K562 (cell line): ENCODE data around the gene SIRT7. TPM values are rescaled to one million over a fixed set of nuclear protein-coding genes. Genes with fewer than 3 reads are reported as not detected.
A peak's percentile ranks its signal among the peaks of the same experiment; 100 is the strongest.

Experiments used
- CSDE1 ChIP-seq, 2 experiments: fragments of 450-650 bp; IDR thresholded peaks; 2 replicates each; pipeline ENCODE4 v1.6.1; 2016; ENCODE audit warnings: mild to moderate bottlenecking in 1 of 2
- ERF ChIP-seq: fragments of 450-650 bp; formaldehyde crosslinking; IDR thresholded peaks from 2 replicates; pipeline ENCODE4 v1.4.0; 2020; ENCODE audit warnings: mild to moderate bottlenecking, mixed read lengths
- HDAC3 ChIP-seq: fragments of 450-650 bp; IDR thresholded peaks from 2 replicates; pipeline ENCODE4 v1.6.1; 2018; ENCODE audit warnings: borderline replicate concordance, mild to moderate bottlenecking, moderate library complexity; ENCODE audit not compliant: partially characterized antibody
- NBN ChIP-seq: fragments of 450-650 bp; IDR thresholded peaks from 2 replicates; pipeline ENCODE4 v1.6.1; 2016; ENCODE audit warnings: low read depth, mild to moderate bottlenecking
- NFATC3 ChIP-seq: fragments of 450-650 bp; IDR thresholded peaks from 2 replicates; pipeline ENCODE4 v1.6.1; 2017; ENCODE audit warnings: mild to moderate bottlenecking
- RFX5 ChIP-seq: IDR thresholded peaks from 2 replicates; pipeline ENCODE4 v1.6.1; 2011; ENCODE audit warnings: low read depth, mild to moderate bottlenecking, improper control_type of control experiment, low read length
- ZBTB9 ChIP-seq: fragments of 450-650 bp; formaldehyde crosslinking; IDR thresholded peaks from 2 replicates; pipeline ENCODE4 v1.4.0; 2020; ENCODE audit warnings: mild to moderate bottlenecking, moderate library complexity
- ZFP1 ChIP-seq: fragments of 450-650 bp; formaldehyde crosslinking; IDR thresholded peaks from 2 replicates; pipeline ENCODE4 v1.4.0; 2020; ENCODE audit warnings: mild to moderate bottlenecking, mixed read lengths
- ZHX1 ChIP-seq: fragments of 150-350 bp; conservative IDR thresholded peaks from 2 replicates; pipeline ENCODE4 v1.6.1; 2014; ENCODE audit warnings: low read length
- ZNF232 ChIP-seq: sonication (generic); formaldehyde crosslinking; IDR thresholded peaks from 2 replicates; pipeline ENCODE4 v1.8.0; 2022; ENCODE audit warnings: mild to moderate bottlenecking, missing genetic modification reagents
- polyA plus RNA-seq, 8 experiments: library from polyadenylated mRNA; depleted of rRNA in 4 of 8; stranded (reverse) in 5 of 8; unstranded in 3 of 8; fragments of >200 nt; fragmentation: Nextera tagmentation in 2 of 8; fragmentation: Illumina TruSeq in 1 of 8; extraction: Ambion mirVana in 2 of 8; extraction: Trizol in 1 of 8; gene quantifications; 2 replicates each; pipeline versions ENCODE4 v1.2.1 to v1.2.3, GENCODE V29; 2011 to 2014; ENCODE audit warnings: inconsistent platforms in 1 of 8, missing spikeins in 1 of 8
- total RNA-seq, 7 experiments: library from RNA; depleted of rRNA in 6 of 7; stranded (reverse); fragments of >200 nt in 6 of 7; fragmentation: Illumina TruSeq in 2 of 7; extraction: Trizol in 2 of 7; gene quantifications; 2 replicates each; pipeline versions ENCODE4 v1.2.1 to v1.2.3, GENCODE V29; 2011 to 2021; ENCODE audit warnings: low replicate concordance in 1 of 7
- TF ChIP-seq, protein P1 (sequence below), 2 experiments: fragments of 450-650 bp; IDR thresholded peaks; 2 replicates each; pipeline ENCODE4 v1.6.1; 2016; ENCODE audit warnings: mild to moderate bottlenecking in 2 of 2, borderline replicate concordance in 1 of 2, low read depth in 1 of 2, moderate library complexity in 1 of 2
- TF ChIP-seq, protein P2 (sequence below): fragments of 450-650 bp; IDR thresholded peaks from 2 replicates; pipeline ENCODE4 v1.7.0; 2016; ENCODE audit warnings: borderline replicate concordance

SIRT7 gene
- total and polyA plus RNA-seq, 9 of the 15 experiments (the other 6 are each of a cell fraction or from before 2014, with no cell fraction given), result 1.6 to 54.8 (median 20.3) TPM

DNA sequence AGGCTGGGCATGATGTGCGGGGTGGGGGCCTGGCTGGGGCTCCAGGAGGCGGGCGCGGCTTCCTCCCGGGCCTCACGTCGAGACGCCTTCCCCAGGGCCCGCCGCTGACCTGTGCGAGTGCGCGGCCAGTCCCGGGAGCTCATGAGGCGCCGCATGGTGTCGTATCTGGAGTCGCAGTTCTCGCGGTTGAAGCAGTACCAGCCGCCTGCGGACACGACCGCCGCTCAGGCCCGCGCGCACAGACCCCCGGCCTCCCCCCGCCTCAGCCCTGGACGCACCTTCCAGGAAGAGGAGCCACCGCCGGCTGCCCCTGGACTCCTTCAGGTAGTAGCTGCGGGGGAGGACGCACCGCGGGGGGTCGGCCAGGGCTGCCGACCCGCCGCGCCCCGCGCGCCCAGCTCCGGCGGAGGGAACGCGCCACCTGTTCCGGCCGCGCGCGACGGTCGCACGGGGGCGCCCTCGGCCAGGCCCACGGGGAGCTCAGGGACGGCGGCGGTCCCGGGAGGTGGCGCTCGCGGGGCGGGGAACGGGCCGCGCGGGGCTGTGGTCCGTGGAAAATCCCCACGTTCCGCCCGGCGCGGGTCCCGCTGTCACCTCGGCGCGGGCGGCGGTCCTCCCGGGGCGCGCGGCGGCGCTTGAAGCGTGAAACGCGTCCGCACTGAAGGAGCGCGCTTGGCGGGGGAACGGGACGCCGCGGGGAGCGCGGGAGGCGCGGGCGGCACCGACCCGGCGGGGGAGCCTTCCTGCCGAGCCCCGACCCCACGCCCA lies 41.6 kb upstream of the SIRT7 start (continued):
- TF ChIP-seq, protein P1, sequence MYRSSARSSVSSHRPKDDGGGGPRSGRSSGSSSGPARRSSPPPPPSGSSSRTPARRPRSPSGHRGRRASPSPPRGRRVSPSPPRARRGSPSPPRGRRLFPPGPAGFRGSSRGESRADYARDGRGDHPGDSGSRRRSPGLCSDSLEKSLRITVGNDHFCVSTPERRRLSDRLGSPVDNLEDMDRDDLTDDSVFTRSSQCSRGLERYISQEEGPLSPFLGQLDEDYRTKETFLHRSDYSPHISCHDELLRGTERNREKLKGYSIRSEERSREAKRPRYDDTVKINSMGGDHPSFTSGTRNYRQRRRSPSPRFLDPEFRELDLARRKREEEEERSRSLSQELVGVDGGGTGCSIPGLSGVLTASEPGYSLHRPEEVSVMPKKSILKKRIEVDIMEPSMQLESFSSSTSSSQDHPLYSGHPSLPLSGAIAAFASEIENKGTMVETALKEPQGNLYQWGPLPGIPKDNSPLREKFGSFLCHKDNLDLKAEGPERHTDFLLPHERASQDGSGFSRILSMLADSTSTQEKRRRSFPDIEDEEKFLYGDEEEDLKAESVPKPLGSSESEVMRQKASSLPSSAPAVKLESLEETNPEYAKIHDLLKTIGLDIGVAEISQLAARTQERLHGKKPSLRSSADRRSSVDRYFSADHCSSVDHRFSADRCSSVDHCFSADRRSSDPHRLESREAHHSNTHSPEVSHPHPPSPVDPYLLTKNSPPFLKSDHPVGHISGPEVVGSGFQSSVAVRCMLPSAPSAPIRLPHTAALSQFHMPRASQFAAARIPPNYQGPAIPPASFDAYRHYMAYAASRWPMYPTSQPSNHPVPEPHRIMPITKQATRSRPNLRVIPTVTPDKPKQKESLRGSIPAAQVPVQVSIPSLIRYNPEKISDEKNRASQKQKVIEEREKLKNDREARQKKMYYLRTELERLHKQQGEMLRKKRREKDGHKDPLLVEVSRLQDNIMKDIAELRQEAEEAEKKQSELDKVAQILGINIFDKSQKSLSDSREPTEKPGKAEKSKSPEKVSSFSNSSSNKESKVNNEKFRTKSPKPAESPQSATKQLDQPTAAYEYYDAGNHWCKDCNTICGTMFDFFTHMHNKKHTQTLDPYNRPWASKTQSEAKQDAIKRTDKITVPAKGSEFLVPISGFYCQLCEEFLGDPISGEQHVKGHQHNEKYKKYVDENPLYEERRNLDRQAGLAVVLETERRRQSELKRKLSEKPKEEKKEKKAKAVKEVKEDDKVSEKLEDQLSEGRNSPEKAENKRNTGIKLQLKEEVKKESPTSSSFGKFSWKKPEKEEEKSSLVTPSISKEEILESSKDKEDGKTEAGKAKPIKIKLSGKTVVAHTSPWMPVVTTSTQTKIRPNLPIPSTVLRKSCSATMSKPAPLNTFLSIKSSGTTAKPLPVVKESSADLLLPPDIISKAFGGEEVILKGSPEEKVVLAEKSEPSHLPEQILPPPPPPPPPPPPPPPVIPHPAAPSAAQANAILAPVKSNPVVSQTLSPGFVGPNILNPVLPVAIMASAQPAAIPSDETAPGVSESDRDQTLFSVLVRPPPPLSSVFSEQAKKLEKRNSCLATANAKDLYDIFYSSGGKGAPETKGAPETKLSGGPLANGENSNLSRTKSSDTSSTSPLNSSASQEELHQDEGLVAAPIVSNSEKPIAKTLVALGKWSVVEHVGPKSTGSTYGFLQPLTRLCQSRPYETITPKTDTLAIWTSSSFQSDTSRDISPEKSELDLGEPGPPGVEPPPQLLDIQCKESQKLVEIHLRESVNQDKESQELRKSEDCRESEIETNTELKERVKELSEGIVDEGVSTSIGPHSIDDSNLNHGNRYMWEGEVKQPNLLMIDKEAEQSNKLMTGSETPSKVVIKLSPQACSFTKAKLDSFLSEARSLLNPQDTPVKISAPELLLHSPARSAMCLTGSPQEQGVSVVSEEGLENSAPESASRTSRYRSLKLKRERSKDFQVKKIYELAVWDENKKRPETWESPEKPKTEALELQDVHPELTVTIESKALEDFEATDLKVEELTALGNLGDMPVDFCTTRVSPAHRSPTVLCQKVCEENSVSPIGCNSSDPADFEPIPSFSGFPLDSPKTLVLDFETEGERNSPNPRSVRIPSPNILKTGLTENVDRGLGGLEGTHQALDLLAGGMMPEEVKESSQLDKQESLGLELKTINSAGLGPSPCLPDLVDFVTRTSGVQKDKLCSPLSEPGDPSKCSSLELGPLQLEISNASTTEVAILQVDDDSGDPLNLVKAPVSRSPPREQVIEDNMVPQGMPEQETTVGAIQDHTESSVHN (IDR thresholded peaks at IDR 0.05; ENCODE audit: borderline replicate concordance in 1 of 2, low read depth in 1 of 2), result no peak
- TF ChIP-seq ZFP1 (CRISPR knock-in tag), result no peak
- TF ChIP-seq ZNF232 (CRISPR knock-in tag), result no peak
- TF ChIP-seq ERF (CRISPR knock-in tag), result no peak
- TF ChIP-seq NFATC3, result no peak
- TF ChIP-seq, protein P2, sequence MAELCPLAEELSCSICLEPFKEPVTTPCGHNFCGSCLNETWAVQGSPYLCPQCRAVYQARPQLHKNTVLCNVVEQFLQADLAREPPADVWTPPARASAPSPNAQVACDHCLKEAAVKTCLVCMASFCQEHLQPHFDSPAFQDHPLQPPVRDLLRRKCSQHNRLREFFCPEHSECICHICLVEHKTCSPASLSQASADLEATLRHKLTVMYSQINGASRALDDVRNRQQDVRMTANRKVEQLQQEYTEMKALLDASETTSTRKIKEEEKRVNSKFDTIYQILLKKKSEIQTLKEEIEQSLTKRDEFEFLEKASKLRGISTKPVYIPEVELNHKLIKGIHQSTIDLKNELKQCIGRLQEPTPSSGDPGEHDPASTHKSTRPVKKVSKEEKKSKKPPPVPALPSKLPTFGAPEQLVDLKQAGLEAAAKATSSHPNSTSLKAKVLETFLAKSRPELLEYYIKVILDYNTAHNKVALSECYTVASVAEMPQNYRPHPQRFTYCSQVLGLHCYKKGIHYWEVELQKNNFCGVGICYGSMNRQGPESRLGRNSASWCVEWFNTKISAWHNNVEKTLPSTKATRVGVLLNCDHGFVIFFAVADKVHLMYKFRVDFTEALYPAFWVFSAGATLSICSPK, result no peak
- TF ChIP-seq RFX5, result no peak
- TF ChIP-seq NBN, result no peak
- TF ChIP-seq ZBTB9 (CRISPR knock-in tag), result peak; percentile 59; the same call in 1 of the 2 replicates
- TF ChIP-seq ZHX1, result no peak
- TF ChIP-seq HDAC3, result no peak
- TF ChIP-seq CSDE1 (IDR thresholded peaks at IDR 0.05), result no peak
